Globus pallidus (tissue), 1 donor: ENCODE results near the gene SPINK9.

Source experiments
- DNase-seq: peaks from one replicate; pipeline ENCODE4 v3.0.0-alpha.2; 2015; ENCODE audit warnings: low spot score

The SPINK9 gene

DNA sequence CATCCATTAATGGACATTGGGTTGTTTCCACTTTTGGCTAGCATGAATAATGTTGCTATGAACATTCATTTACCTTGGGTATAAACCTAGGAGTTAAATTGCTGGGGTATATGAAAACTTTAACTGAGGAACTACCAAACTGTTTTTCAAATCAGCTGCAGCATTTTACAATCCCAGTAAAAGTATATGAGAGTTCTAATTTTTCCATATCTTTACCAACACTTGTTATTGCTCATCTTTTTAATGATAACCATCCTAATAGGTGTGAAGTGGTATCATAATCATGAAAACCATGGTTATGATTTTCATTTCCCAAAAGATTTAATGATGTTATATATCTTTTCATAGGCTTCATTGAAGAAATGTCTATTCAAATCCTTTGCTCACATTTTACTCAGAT is 32.9 kb downstream of the SPINK9 start:
- DNase-seq = no peak

DNA sequence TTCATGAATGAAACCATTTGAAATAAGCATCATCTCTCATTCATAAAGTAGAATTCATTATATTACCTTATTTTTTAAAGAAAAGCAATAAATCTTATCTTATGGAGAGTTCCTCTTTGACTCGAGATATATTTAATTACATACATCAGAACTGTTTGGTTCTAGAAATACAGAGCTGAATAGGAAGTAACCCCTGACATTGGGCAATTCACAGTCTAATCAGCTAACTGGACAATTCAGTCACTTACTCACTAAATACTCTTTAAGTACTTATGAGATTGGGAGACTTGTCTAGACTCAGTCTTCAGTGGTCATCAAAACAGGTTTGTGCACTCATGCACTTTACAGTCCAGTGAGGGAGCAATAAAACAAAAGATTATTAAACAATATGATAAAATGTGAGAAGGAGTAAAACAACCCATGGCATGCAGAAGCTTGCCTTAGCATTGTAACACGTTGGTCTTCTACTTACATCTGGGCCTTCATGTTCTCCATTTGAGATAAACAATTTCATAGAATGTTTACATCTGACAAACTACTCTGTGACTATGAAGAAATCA is 36.9 kb downstream of the SPINK9 start:
- DNase-seq = no peak

DNA sequence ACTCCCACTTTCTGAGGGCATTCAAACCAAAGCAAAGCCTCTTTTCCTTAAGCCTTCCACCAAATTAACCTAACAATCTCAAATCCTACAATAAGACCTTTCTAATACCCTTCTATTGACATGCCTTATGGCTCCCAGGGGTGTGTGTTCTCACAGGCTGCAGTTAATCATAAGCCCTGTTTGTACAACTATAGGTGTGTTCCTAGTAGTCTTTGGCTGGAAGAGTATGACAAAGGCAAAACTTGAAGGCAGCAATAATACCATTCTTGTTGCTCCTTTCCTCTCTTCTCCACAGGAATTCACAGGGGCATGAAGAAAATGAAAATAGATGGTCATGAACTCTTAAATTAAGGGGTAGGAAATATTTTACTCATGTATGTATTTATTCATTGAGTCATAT is 37.5 kb downstream of the SPINK9 start:
- DNase-seq = no peak

DNA sequence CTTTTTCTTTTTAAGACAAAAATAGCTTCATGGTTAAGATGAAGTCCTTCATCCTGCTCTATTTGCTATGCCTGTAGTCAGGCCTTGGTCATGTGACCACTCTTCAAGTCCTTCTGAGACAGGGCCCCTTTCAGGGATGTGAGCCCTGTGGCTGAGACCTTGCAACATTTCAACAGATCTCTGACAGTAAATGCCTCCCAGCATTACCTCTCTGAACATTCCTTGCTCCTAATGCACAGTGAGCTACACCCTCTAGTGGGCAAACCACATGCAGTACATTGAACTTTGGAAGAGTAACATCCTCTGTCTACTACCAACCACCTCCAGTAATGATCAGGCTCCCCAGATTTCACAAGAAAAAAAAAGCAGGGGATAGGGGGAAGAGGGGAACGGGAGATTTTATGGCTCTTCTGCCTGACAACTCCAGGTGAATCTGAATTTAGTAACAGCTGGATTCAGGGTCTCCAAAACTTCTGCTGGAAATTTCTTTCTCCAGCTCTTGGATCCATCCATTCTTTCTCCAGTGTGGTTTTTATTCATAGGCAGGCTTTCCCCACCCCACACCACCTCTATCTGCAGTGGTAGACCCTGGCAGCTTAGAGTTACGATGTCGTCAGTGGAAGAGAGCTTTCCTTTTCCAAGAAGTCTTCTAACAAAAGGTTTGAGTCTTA is 39.5 kb downstream of the SPINK9 start:
- DNase-seq = peak; percentile 47

DNA sequence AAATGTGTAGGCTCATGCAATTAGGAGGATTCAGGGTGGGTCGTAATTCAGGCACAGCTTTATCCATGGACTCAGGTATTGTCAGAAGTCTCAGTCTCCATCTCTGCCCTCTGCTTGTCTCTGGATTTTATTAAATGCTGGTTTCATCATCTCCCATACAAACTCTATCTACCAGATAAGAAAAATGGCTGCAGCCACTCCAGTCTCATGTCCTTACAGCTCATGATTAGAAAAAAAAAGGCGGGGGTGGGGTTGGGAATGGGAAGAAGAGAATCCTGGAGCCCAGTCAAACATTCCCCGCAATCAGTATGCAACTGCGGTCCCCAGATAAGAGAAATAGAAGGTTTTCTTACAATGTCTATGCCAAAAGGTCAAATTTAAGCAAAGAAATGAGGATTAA is 40.8 kb downstream of the SPINK9 start:
- no peak for DNase-seq

DNA sequence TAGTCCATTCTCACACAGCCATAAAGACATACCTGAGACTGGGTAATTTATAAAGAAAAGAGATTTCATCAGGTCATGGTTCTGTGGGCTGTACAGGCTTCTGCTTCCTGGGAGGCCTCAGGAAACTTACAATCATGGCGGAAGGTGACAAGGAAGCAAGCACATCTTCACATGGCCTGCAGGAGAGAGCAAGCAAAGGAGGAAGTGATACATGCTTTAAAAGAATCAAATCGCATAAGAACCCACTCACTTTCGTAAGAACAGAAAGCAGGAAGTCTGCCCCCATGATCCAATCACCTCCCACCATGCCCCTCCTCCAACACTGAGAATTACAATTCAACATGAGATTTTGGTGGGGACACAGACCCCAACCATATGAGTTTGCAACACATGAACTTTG is 43.3 kb downstream of the SPINK9 start:
- DNase-seq = no peak

DNA sequence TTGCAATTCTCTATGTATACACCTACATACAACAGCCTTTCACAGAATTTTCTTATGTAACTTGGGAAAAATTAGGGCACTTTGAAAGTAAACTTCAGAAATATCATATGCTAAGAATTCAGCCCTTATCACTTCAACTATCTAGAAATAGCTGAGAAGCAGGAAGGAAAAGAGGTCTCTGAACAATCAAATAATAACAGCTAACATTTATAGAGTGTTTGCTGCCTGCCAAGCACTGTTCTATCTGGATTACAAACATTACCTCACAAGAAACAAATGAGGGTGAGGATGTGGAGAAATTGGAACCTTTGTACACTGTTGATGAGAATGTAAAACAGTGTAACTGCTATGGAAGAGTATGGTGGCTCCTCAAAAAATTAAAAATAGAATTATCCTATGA is 44.0 kb downstream of the SPINK9 start:
- DNase-seq = no peak

DNA sequence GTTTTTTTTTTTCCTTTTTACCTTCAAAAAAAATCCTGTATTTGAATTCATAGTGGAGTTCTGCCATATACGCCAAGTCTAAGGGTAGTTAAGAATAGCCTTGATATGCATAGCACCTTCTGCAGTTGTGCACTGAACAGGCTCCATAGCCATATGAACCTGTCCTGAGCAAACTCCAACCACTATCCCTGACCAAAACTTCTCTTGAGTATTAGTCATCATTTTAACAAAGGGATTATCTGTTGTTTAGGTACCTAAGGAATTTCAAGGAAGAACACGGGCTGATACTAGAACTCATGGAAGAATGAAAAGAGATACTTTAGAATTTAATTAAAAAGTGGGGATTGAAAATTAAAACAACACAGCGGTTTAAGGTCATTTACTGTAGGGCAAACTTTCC is 46.5 kb downstream of the SPINK9 start:
- no peak for DNase-seq

DNA sequence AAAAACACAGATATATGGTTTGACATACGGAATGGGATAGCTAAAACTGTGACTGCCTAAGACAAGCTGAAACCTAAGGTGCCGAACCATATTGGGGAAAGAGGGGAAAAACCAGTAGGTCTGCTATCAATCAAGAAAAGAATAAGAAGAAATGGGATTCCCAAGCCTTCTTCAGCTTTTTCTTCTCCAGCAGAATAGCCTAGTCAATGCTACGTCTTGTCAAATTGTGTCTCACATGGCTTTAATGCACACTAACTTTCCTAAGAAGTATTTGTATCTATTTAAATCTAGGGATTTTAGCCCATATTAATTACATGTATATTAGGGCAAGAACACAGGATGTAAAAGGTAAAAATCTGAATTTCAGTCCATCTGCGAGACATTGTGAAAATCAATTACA is 47.6 kb downstream of the SPINK9 start:
- DNase-seq = peak; percentile 30

DNA sequence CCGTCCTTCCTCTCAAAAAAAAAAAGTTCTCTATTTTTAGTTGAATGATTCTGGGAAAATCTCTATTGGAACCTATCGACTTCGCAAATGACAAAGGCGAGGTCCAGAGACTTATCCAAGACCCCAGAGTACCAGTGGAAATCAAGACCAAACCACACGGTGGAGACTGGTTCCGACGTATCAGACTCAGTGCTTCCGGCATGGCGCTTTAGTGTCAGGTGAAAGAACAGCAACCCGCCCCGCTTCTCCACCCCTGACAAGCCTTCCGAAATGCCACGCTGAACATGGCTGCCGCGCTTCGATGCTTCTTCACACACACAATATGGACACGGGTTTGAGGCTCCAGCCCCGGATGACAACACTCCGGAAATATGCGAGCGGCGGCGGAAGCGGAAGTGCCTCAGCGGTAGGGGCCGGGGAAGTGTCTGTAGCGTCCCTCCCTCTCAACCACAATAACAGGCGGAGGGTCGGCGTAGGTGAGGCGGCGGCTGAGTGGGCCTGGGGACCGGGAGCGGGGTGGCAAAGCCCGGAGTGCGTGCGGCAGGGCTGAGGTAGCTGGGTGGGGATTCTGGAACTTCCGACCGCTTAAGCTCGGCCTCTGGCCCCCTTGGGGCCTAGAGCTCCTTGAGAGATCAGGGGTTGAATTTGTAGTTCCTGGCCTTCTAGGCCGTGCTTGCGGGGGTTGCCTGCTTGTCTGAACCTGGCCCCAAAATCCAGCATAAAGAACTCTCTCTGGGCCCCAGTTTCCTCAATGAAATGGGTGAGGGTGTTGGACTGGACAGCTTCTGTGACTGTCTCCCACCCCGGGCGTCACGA is 48.4 kb downstream of the SPINK9 start, which contains the start of gene FBXO38:
Gene FBXO38 (plus strand): TSS at position 395 of the 816 bp plus-strand sequence. CDS start 10,819 bp downstream, outside the sequence.
- DNase-seq = peak; percentile 95

DNA sequence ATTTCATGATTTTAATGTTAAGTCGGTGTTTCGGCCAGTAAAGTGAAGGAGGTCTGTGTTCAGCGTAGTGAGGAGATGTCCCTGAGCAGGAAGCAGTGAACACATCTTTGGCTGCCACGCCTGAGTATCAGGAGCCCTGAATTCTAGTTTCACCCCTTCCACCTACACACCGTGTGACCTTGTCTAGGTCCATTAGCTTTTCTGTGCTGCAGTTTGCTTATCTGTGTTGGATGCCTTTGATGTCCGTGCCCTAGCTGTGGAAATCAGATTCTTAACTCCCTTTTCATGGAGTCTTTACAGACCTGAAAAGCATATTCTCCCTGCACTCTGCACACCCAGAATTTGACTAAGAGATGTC is 49.0 kb downstream of the SPINK9 start:
- no peak for DNase-seq

DNA sequence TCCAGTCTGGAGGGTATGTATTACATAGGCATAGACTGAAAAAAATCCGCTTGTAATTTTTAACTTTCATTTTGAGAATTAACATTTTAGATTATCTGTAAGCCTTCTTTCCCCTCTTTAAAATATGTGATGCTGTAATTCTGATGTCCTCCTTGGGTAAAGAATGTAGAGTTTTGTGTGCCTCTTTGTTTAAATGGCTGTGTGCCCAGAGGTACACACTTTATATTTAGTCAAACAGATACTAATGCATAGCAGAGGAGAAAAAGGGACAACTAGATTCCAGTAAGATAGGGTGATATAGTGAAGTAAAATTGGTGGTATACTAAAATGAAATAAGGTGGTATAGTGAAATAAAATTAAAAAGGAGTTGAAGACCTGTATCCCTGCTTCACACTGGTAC is 49.7 kb downstream of the SPINK9 start:
- no peak for DNase-seq

DNA sequence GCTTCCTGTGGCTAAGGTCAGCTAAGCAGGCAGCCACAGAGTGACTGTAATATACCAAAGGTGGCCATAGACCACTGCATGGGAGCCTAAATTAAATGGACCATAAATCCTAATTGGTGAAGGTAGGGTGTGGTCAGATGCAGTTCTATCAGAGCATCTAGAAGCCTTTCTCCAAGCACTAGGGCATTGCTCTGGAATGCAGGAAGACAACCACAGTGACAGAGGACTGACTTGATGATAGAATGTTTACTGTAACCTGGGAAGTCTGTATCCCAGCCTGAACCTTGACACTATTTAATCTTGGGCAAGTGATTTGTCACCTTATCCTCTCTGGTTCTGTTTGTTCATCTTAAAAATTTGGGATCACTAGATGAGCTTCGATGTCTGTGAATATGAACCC is 50.7 kb downstream of the SPINK9 start:
- no peak for DNase-seq

DNA sequence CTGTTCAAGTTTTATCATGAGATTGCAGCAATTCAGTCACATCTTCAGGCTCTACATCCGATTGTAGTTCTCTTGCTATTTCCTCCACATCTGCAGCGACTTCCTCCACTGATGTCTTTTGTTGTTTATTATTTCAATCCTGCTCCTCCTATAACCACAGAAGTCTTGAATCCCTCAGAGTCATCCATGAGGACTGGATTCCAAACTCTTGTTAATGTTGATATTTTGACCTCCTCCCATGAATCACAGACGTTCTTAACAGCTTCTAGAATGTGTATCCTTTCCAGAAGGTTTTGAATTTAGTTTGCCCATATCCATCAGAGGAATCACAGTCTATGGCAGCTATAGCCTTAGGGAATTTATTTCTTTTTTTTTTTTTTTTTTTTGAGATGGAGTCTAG is 52.0 kb downstream of the SPINK9 start:
- DNase-seq = no peak

DNA sequence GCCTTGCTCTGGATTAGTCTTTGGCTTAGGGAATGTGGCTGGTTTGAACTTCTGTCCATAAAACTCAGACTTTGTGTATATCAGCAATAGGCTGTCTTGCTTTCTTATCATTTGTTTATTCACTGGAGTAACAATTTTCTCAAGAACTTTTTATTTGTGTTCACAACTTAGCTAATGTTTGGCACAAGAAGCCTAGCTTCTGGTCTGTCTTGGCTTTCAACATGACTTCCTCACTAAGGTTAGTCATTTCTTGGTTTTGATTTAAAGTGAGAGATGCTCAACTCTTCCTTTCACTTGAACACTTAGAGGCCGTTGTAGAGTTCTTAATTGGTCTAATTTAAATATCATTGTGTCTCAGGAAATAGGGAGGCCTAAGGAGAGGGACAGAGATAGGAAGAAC is 53.3 kb downstream of the SPINK9 start:
- no peak for DNase-seq
